HG03045 (cell line): ENCODE data around the gene CHRNB2.

Source experiments
- ATAC-seq: cut with Tn5 transposase; IDR thresholded peaks from one replicate; pipeline ENCODE4 v1.9.1; 2021; ENCODE audit warnings: mild to moderate bottlenecking, moderate library complexity; ENCODE audit not compliant: unreplicated experiment

The CHRNB2 gene

GRCh38 chr1:154608397-154609270 lies 41.1 kb downstream of the CHRNB2 start:
- no peak for ATAC-seq

GRCh38 chr1:154609398-154610380 lies 42.1 kb downstream of the CHRNB2 start:
- no peak for ATAC-seq

- no peak for ATAC-seq
These were observed 43.7 kb downstream of the CHRNB2 start for GRCh38 chr1:154611150-154611862.

- ATAC-seq, result no peak
These were observed 46.7 kb downstream of the CHRNB2 start for GRCh38 chr1:154614247-154614646.

- ATAC-seq, result no peak
These were observed 47.3 kb downstream of the CHRNB2 start for GRCh38 chr1:154614901-154615300.

- ATAC-seq, result no peak
These were observed 47.8 kb downstream of the CHRNB2 start for GRCh38 chr1:154615411-154615810.

GRCh38 chr1:154616659-154617345 lies 49.2 kb downstream of the CHRNB2 start:
- ATAC-seq, result no peak

GRCh38 chr1:154619181-154619948 lies 51.8 kb downstream of the CHRNB2 start:
- ATAC-seq, result no peak

- no peak for ATAC-seq
These were observed 53.2 kb downstream of the CHRNB2 start for GRCh38 chr1:154620751-154621150.

GRCh38 chr1:154621875-154622274 lies 54.3 kb downstream of the CHRNB2 start:
- ATAC-seq, result no peak

- no peak for ATAC-seq
These were observed 55.0 kb downstream of the CHRNB2 start for GRCh38 chr1:154622503-154623039.

- no peak for ATAC-seq
These were observed 55.8 kb downstream of the CHRNB2 start for GRCh38 chr1:154623358-154623757.

- no peak for ATAC-seq
These were observed 57.4 kb downstream of the CHRNB2 start for GRCh38 chr1:154624746-154625643.

- ATAC-seq, result peak; percentile 12
These were observed 59.1 kb downstream of the CHRNB2 start for GRCh38 chr1:154626456-154627256.

- peak; percentile 53 for ATAC-seq
These were observed 59.9 kb downstream of the CHRNB2 start for GRCh38 chr1:154627257-154628120.

GRCh38 chr1:154628121-154628405 lies 60.5 kb downstream of the CHRNB2 start:
- no peak for ATAC-seq
